Lower lobe of right lung (tissue), 2 donors: ENCODE data around the gene STPG4. TPM values are rescaled to one million over a fixed set of nuclear protein-coding genes. Genes with fewer than 3 reads are reported as not detected.

Source experiments
- ATAC-seq, 2 donors: fragments of 200-7000 bp; cut with Tn5 transposase; one replicate each; pipeline ENCODE4 v1.9.1; 2020 to 2022; ENCODE audit warnings: mild to moderate bottlenecking in 2 of 2, moderate library complexity in 2 of 2
- DNase-seq: peaks from one replicate; pipeline ENCODE4 v3.0.0-alpha.2; 2020
- H3K27ac ChIP-seq: fragments of 200-600 bp; one replicate; pipeline ENCODE4 v1.8.0; 2022
- H3K27me3 ChIP-seq: fragments of 200-600 bp; one replicate; pipeline ENCODE4 v1.8.0; 2022; ENCODE audit warnings: low read depth
- H3K36me3 ChIP-seq: fragments of 200-600 bp; one replicate; pipeline ENCODE4 v1.8.0; 2022; ENCODE audit warnings: mild to moderate bottlenecking
- H3K4me1 ChIP-seq: fragments of 200-600 bp; one replicate; pipeline ENCODE4 v1.8.0; 2022
- H3K4me3 ChIP-seq: fragments of 200-600 bp; one replicate; pipeline ENCODE4 v1.8.0; 2022; ENCODE audit warnings: mild to moderate bottlenecking
- H3K9me3 ChIP-seq: fragments of 200-600 bp; one replicate; pipeline ENCODE4 v1.8.0; 2022
- CTCF ChIP-seq: fragments of 200-600 bp; IDR thresholded peaks from one replicate; pipeline ENCODE4 v1.8.0; 2022; ENCODE audit warnings: antibody characterized with exemption, mild to moderate bottlenecking
- intact Hi-C: fragments of 100-400 bp; cut with DNase I; formaldehyde crosslinking; loops from one replicate; pipeline ENCODE4 v1.11.0; 2022
- total RNA-seq: library from RNA; stranded (reverse); fragmentation: NEBNext Ultra II Directional; extraction: Animal tissue kit (Norgen Biotek cat#: 25700); gene quantifications from one replicate; pipeline ENCODE4 v1.2.1, GENCODE V29; 2021
- donor health status: DM: no; HTN: yes; CAD: no; lungs with severe emphysema.

Gene STPG4
- total RNA-seq, 1 donor from 2014 or later = 0.77 TPM

DNA sequence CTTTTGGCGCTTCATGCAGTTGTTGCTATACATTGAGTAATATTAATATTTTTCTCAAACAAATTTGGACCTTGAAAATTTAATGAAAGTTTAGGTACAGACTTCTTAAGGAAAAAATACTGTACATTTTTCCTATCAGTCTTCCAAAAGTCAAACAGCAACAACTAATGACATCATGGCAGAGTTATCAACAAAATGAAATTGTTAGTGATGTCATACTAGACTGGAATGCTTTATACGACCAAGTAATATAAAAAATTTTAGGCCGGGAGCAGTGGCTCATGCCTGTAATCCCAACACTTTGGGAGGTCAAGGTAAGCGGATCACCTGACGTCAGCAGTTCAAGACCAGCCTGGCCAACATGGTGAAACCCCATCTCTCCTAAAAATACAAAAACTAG is 12.0 kb upstream of the STPG4 start:
- no peak for DNase-seq
- no peak for ATAC-seq
- TF ChIP-seq CTCF = no peak
- Histone ChIP-seq H3K4me1 (peaks cover 40% of the 10 kb centered on the region), H3K4me3 (no peak overlapping the region), H3K36me3 (peaks cover 62% of the 10 kb centered on the region), H3K27ac (no peak overlapping the region), H3K27me3 (no peaks in the 10 kb centered on the region), H3K9me3 (no peaks in the 10 kb centered on the region)
- intact Hi-C loops = no loop called here

DNA sequence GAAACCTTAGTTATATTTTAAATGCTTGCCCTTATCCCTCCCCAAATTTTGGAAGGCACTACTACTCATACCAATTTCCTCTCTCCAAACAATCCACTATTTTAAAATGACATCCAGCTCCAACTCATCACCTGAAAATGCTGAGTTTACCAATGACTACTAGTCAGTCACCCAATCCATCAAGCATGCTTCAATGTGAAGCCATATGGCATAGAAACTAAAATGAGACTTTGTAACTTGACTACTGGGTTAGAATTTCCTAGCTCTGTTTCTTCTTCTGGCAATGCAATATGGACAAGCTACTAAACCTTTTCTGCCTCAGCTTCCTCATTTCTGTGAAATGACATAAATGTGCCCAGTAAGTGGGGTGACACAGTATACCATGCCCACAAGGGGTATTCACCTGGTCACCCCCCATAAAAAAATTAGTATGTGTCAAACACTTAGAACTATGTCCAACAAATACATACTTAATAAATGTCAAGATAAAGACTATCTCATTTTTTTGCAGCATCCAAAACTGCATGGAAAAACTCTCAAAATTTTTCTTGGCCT is 10.0 kb upstream of the STPG4 start:
- no peak overlapping the region for H3K27ac ChIP-seq

GRCh38 chr2:47162780-47163179 is 7.7 kb upstream of the STPG4 start:
- ATAC-seq (no peak), DNase-seq (no peak)
- Histone ChIP-seq H3K4me1 (peaks cover 8% of the 10 kb centered on the region), H3K9me3 (no peaks in the 10 kb centered on the region), H3K27ac (no peak overlapping the region), H3K4me3 (no peak overlapping the region), H3K27me3 (no peaks in the 10 kb centered on the region), H3K36me3 (peaks cover 74% of the 10 kb centered on the region)
- TF ChIP-seq CTCF = no peak
- intact Hi-C loops = no loop called here

More for the DNA sequence above, 10.0 kb upstream of the STPG4 start:
- peaks cover 20% of the 10 kb centered on the region for H3K4me1 ChIP-seq
- TF ChIP-seq CTCF = no peak
- H3K4me3 ChIP-seq = no peak overlapping the region
- ATAC-seq (peak in 1 of 2 donors; percentile 7), DNase-seq (no peak)
- intact Hi-C loops = no loop called here
- H3K36me3 ChIP-seq = peaks cover 73% of the 10 kb centered on the region
- H3K9me3 ChIP-seq = no peaks in the 10 kb centered on the region
- H3K27me3 ChIP-seq = no peaks in the 10 kb centered on the region

- intact Hi-C loops = no loop called here
- Histone ChIP-seq H3K27ac (no peak overlapping the region), H3K4me1 (peaks cover 8% of the 10 kb centered on the region), H3K27me3 (no peaks in the 10 kb centered on the region), H3K36me3 (peaks cover 70% of the 10 kb centered on the region), H3K9me3 (no peaks in the 10 kb centered on the region), H3K4me3 (no peak overlapping the region)
- DNase-seq (no peak), ATAC-seq (no peak)
- no peak for TF ChIP-seq CTCF
Measured at GRCh38 chr2:47161475-47161874, 6.4 kb upstream of the STPG4 start.

- no peaks in the 10 kb centered on the region for H3K27me3 ChIP-seq
- ATAC-seq = no peak
- TF ChIP-seq CTCF = no peak
- intact Hi-C loops = no loop called here
- H3K9me3 ChIP-seq = no peaks in the 10 kb centered on the region
- peaks cover 71% of the 10 kb centered on the region for H3K36me3 ChIP-seq
- H3K27ac ChIP-seq = no peak overlapping the region
- H3K4me1 ChIP-seq = peaks cover 8% of the 10 kb centered on the region
- no peak for DNase-seq
- H3K4me3 ChIP-seq = no peak overlapping the region
Measured at GRCh38 chr2:47160660-47161059, 5.6 kb upstream of the STPG4 start.

DNA sequence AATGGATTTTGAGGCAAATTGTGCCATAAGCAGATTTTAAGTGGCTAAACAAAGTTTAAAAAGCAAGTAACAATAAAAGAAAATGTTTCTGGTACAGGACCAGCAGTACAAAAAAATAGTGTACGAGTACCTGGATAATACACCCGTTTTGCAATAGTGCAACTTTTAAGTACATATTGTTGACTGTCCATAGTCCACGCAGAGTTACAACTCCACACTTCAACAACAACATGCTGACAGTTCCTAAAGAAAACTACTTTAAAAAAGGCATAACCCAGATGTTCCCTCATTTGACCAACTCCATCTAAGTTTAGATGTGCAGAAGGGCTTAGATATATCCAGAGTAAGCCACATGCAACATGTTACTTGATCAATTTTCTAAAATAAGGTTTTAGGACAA is 5.1 kb upstream of the STPG4 start:
- H3K36me3 ChIP-seq = peaks cover 71% of the 10 kb centered on the region
- DNase-seq (no peak), ATAC-seq (no peak)
- no peak for TF ChIP-seq CTCF
- no peak overlapping the region for H3K27ac ChIP-seq
- H3K4me3 ChIP-seq = no peak overlapping the region
- H3K9me3 ChIP-seq = no peaks in the 10 kb centered on the region
- H3K4me1 ChIP-seq = peaks cover 8% of the 10 kb centered on the region
- no peaks in the 10 kb centered on the region for H3K27me3 ChIP-seq
- intact Hi-C loops = no loop called here
